ENCODE results near the gene ARPIN. TPM values are rescaled to one million over a fixed set of nuclear protein-coding genes. Genes with fewer than 3 reads are reported as not detected.
"Not testable (repeated sequence)": the region's sequence is repeated elsewhere in the genome, so short reads cannot be mapped to it uniquely, and the experiment has no call there.

ARPIN gene
- total RNA-seq, 1 experiment from 2014 or later, result 5.2 TPM

GRCh38 chr15:89910891-89911626, 1.7 kb downstream of the ARPIN start:
- no peak for DNase-seq (ENCODE audit: low read depth)

GRCh38 chr15:89909611-89910010, 3.1 kb downstream of the ARPIN start:
- no peak for DNase-seq (ENCODE audit: low read depth)

- DNase-seq (ENCODE audit: low read depth), result no peak
Measured at GRCh38 chr15:89908226-89908625, 4.5 kb downstream of the ARPIN start.

- DNase-seq (ENCODE audit: low read depth), result no peak
Measured at GRCh38 chr15:89907289-89907688, 5.5 kb downstream of the ARPIN start.

DNA sequence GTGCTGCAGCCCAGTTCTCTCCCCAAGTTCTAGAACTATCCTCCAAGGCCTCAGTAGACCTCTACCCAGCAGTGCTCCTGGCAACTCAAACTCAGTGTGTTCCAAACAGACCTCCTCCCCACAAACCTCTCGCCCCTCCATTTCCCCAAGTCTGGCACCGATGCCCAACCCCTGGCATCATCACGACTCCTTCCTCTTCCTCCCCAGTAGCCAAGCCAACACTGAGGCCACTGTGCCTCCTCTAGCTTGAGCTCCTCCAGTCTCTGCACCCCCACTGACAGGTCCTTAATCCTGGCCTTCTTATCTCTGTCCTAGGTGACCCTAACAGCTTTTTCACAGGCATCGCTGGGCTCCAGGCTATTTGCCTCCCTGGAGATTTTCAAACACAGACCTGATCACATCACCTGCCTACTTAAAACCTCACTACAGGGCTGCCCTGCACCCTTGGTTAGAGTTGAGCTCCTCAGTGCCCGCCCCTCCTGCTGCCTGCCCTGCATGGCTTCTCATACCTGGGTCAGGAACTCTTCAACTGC, 6.8 kb downstream of the ARPIN start:
- no peak for DNase-seq (ENCODE audit: low read depth)

GRCh38 chr15:89904519-89904918, 8.2 kb downstream of the ARPIN start:
- DNase-seq (ENCODE audit: low read depth), result no peak

DNA sequence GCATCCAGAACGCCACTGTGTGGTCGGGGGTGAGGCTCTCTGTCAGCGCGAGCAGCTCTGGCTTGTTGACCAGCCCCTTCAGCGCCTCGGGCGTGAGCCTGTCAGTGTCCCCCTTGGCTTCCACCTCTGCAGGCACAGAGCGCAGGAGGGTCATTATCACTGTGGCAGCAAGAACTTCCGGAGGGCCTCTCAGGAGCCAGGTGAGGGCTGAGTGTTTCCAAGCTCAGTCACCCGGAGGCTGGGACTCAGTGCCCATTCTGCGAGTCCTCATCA, 9.0 kb downstream of the ARPIN start:
- DNase-seq (ENCODE audit: low read depth), result no peak

- DNase-seq (ENCODE audit: low read depth), result no peak
Measured at GRCh38 chr15:89903015-89903857, 9.5 kb downstream of the ARPIN start.

GRCh38 chr15:89900849-89901248, 11.9 kb downstream of the ARPIN start:
- DNase-seq (ENCODE audit: low read depth), result no peak

DNA sequence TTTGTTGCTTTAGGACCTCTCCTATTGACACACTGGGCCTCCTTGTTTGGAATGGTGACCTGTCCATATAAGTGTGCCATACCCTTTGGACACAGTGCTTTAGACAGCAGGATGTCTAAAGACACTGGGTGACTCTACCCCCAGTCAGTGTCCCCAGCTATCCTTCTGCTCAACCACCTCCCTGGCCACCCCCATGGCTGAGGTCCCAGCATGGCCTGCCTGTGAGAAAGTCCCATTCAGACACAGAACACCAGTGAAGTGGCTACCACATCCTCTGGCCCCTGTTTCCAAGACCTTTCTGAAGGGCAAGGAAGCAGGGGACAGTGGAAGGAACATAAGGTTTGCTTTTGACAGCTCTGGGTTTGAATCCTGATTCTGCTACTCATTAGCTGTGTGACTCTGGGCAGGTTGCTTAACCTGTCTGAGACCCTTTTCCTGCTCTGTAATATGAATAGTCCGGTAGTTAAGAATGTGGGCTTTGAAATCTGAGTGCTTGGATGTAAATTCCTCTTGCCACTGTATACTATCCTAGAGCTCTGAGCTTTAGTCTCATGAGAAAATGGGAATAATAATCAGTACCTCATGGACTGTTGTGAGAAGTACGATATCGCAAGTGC, 12.7 kb downstream of the ARPIN start:
- DNase-seq (ENCODE audit: low read depth), result no peak

GRCh38 chr15:89899295-89899945, 13.3 kb downstream of the ARPIN start:
- DNase-seq (ENCODE audit: low read depth), result no peak

DNA sequence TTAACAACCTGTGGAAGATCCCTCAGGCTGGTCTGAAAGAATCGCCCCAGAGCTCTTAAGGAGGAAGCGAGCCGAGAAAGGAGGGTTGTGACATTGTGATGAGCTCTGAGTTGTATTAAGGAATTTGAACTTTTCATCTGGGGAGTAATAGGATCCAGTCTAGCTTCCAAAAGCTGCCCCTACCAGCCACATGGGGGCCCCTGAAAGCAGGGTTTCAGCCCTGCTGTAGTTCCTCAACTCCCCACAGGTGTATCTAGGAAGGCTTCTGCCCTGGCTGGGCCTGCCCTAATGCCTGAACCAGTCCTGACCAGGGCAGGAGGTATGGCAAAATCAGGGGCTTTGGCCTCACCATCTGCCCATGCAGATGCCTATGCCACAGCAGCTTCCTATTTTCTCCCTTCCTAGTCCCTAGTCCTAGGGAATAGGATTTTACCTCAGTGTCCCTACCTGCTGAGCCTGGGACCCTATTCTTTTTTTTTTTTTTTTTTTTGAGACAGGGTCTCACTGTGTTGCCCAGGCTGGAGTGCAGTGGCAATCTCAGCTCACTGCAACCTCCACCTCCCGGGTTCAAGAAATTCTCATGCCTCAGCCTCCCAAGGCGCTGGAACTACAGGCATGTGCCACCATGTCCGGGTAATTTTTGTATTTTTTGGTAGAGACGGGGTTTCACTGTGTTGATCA, 14.0 kb downstream of the ARPIN start:
- DNase-seq (ENCODE audit: low read depth), result peak; percentile 63

DNA sequence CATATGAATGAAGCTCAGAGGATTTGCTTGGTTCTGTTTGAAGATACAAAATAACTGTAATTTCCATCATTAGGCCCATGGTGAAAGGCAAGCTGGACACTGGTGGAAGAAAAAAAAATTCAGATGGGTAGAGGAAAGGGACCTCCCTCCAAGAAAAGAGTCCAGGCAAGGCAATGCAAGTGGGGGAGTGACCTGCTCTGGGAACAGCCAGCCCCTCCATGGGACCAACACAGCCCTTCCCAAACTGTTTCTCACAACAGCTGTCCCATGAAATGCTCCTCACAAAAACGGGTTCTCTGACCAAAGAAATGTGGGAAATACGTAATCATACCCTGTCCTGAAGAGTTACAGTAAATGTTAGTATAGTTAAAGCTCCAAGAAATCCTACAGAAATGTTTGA, 14.6 kb downstream of the ARPIN start:
- DNase-seq (ENCODE audit: low read depth), result no peak

DNA sequence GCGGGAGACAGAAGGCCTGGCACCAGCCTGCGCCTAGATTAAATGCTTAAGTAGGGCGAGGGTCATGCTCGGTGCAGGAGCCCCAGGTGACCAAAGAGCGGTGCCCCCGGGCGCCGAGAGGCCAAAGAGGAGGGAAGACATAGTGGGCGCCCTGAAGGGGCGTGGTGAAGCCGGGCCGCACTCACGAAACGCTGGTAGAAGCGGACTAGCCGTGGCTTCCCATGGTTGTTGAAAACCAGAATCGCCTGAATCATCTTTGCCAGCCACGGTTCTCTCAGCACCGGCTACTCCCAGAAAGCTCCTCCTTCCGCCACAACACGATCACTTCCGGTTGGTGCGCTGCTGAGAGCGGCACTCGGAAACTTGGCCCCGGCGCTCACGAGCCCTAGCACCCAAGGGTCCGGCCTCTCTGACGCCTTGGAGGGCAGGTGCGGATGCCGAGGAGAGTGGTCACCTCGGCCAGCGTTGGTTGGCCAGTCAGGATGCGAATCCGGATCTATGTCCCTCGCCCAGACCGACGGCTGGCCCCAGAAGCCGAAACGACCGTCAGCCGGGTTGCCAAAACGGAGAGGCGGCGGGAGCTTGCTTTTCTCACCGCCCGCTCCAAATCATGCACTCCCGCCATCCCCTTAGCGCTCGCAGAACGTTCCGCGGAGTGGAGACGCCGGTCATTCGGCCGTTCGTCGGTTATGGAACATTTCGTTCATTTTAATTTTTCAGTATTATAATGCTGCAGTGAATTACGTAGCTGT, 18.9 kb downstream of the ARPIN start, which contains the start of gene AP3S2:
Gene AP3S2 (minus strand): TSS at position 299 of the 752 bp plus-strand sequence. CDS start 45 bp downstream, at position 254.
- peak; percentile 93 for DNase-seq (ENCODE audit: low read depth)

DNA sequence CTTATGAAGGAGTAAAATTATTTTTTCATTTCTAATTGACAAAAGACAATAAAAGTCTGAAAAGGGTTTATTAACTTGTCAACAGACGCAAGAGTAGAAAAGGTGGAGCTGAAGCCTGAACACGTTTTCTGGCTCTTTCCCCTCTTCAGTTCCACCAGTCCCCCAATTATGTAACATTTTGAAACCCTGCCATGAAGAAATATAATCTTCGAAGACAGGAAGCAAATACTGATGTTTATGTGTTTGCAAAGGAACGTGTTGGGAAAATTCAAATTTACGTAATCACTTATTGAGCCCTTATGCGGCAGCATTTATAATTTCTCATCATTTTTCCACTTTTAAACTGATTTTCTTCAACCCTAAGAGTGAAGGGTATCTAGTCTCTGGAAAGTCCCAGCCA, 19.7 kb downstream of the ARPIN start:
- no peak for DNase-seq (ENCODE audit: low read depth)

DNA sequence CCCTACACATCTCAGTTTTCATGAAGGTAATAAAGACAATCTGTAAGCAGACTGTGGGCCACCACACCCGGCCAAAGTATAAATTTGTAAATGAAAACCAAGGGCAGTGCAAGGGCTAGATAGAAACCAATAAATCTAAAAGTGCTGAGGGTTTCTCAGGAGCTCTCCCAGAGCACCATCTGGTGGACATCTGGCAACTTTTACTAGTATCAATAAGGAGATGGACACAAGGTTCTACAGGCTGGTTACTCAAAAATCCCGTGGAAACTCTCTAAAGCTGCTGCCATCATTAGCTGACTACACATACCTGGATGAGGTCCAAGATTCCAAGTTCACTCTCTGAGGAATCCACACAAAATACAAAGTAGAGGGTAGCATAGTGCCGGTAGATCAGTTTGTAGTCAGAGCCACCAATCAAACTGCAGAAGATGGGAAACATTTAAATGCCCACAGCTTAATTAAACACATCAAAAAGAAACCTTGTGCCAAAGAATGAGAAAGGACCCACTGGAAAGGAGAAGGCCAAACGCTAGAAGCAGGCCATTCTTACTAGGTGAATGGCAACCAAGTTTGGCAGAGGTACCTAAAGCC, 24.4 kb downstream of the ARPIN start:
- peak; percentile 72 for DNase-seq (ENCODE audit: low read depth)

DNA sequence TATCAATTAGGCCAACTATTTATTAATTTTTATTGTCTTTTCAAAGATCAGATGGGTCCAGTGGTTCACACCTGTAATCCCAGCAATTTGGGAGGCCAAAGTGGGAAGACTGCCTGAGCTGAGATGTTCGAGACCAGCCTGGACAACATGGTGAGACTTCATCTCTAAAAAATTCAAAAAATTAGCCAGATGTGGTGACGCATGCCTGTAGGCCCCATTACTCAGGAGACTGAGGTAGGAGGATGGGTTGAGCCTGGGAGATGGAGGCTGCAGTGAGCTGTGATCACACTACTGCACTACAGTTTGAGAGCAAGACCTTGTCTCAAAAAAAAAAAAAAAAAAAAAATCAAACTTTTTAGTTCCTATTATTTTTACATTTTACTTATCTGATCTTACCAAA, 27.1 kb downstream of the ARPIN start:
- no peak for DNase-seq (ENCODE audit: low read depth)

GRCh38 chr15:89885179-89885578, 27.6 kb downstream of the ARPIN start:
- DNase-seq (ENCODE audit: low read depth), result not testable (repeated sequence)

- DNase-seq (ENCODE audit: low read depth), result no peak
Measured at GRCh38 chr15:89883518-89883917, 29.2 kb downstream of the ARPIN start.

DNA sequence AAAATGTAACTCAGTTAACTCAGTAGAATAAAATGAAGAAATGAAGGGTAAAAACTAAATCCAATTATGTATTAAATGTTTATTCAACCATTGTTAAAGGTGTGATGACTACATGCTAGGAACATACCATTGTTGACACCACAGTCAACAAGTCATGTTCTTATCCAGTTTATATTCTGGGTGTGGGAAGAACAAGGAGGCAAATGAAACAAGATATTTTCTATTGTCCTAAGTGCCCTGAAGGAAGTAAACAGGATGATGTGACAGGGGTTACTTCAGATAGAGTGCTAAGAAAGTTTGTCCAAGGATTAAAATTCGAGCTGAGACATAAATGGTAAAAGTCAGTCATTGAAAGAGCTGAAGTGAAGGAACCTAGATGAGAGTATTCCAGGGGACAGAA, 32.0 kb downstream of the ARPIN start:
- DNase-seq (ENCODE audit: low read depth), result no peak
